Spleen (tissue), 11 donors: ENCODE measurements around the gene CD47. TPM values are rescaled to one million over a fixed set of nuclear protein-coding genes. Genes with fewer than 3 reads are reported as not detected.

ENCODE experiments used
- DNase-seq: peaks from one replicate; pipeline ENCODE4 v3.0.0-alpha.2; 2020
- H3K27ac ChIP-seq, 8 donors: fragments of 200-600 bp; sonication (generic) in 7 of 8; 1 replicate in 4 of 8; 2 replicates in 4 of 8; pipeline versions ENCODE4 v1.5.0 to v1.8.0; 2016 to 2021; ENCODE audit warnings: inconsistent platforms in 4 of 8, mild to moderate bottlenecking in 4 of 8, moderate library complexity in 1 of 8
- H3K27me3 ChIP-seq, 7 donors: fragments of 200-600 bp; sonication (generic) in 6 of 7; replicated peaks in 1 of 7; 1 replicate in 4 of 7; 2 replicates in 3 of 7; pipeline versions ENCODE4 v1.5.0 to v1.8.0; 2016 to 2021; ENCODE audit warnings: inconsistent platforms in 3 of 7, mild to moderate bottlenecking in 1 of 7
- H3K36me3 ChIP-seq, 6 donors: fragments of 200-600 bp; sonication (generic) in 5 of 6; 1 replicate in 4 of 6; 2 replicates in 2 of 6; pipeline versions ENCODE4 v1.5.0 to v1.8.0; 2016 to 2021; ENCODE audit warnings: inconsistent platforms in 2 of 6
- H3K4me1 ChIP-seq, 6 donors: fragments of 200-600 bp; sonication (generic) in 5 of 6; 1 replicate in 3 of 6; 2 replicates in 3 of 6; pipeline versions ENCODE4 v1.5.0 to v1.8.0; 2016 to 2021; ENCODE audit warnings: inconsistent platforms in 3 of 6
- H3K4me3 ChIP-seq, 8 donors: fragments of 200-600 bp; sonication (generic) in 7 of 8; 1 replicate in 4 of 8; 2 replicates in 4 of 8; pipeline versions ENCODE4 v1.5.0 to v1.8.0; 2016 to 2021; ENCODE audit warnings: inconsistent platforms in 4 of 8, mild to moderate bottlenecking in 4 of 8, moderate library complexity in 2 of 8
- H3K9me3 ChIP-seq, 8 donors: fragments of 200-600 bp; sonication (generic) in 7 of 8; 1 replicate in 4 of 8; 2 replicates in 4 of 8; pipeline versions ENCODE4 v1.5.0 to v1.8.0; 2016 to 2021; ENCODE audit warnings: inconsistent platforms in 4 of 8
- CTCF ChIP-seq, 11 experiments: fragments of 200-600 bp in 7 of 11; fragments of 450-650 bp in 4 of 11; sonication (generic) in 4 of 11; IDR thresholded peaks in 8 of 11; conservative IDR thresholded peaks in 3 of 11; 1 replicate in 7 of 11; 2 replicates in 4 of 11; pipeline versions ENCODE4 v1.4.0 to v1.8.0; 2016 to 2021; ENCODE audit warnings: antibody characterized with exemption in 11 of 11, inconsistent platforms in 4 of 11, mild to moderate bottlenecking in 1 of 11
- POLR2A ChIP-seq, 3 donors: fragments of 450-650 bp; IDR thresholded peaks; one replicate each; pipeline ENCODE4 v1.5.1; 2017; ENCODE audit warnings: antibody characterized with exemption in 3 of 3, mild to moderate bottlenecking in 1 of 3
- POLR2AphosphoS5 ChIP-seq, 3 donors: sonication (generic); formaldehyde crosslinking; IDR thresholded peaks; one replicate each; pipeline ENCODE4 v1.5.1; 2017; ENCODE audit warnings: antibody characterized with exemption in 3 of 3
- WGBS, 5 donors: extraction: QIAGEN DNeasy Blood & Tissue Kit in 3 of 5; methylation state at CpG; one replicate each; pipeline versions ENCODE4 v1.1.5 to v1.1.7; 2013 to 2018; 5-methylcytosine and 5-hydroxymethylcytosine counted together
- intact Hi-C: fragments of 100-400 bp; cut with DNase I; formaldehyde crosslinking; loops from one replicate; pipeline ENCODE4 v1.15.0; 2023; ENCODE audit warnings: low total_unique reads
- polyA plus RNA-seq, 3 donors: library from polyadenylated mRNA; stranded (reverse); fragments of 200-250 nt; gene quantifications; one replicate each; pipeline ENCODE4 v1.2.1, GENCODE V29; 2013
- total RNA-seq, 7 donors: library from RNA; depleted of rRNA in 3 of 7; stranded (reverse); fragments of >200 nt in 3 of 7; fragmentation: NEBNext Ultra II Directional in 4 of 7; extraction: Animal tissue kit (Norgen Biotek cat#: 25700) in 4 of 7; gene quantifications; one replicate each; pipeline versions ENCODE4 v1.1.0 to v1.2.1, GENCODE V29; 2016 to 2021
- donor health status: healthy with polysubstance abuse.
- donor health status: DM: no; HTN: no; CAD: no; lungs with moderate emphysema.
- donor health status: DM: no; HTN: no; CAD: no.
- donor health status: Bipolar disorder and iron deficiency.
- donor health status: healthy.
- donor health status: DM: no; HTN: no; CAD: no.
- donor health status: DM: yes; HTN: yes; CAD: no.

The CD47 gene
- total and polyA plus RNA-seq, 10 donors = 48.2 to 156 (median 125) TPM

GRCh38 chr3:108106449-108106848 lies 15.6 kb upstream of the CD47 start:
- DNase-seq = no peak
- intact Hi-C loops = no loop called here
- H3K4me1 ChIP-seq = peaks cover 8 to 27% (median 21%) of the 10 kb centered on the region in 6 donors
- TF ChIP-seq POLR2AphosphoS5 (IDR thresholded peaks at IDR 0.05) (no peak), CTCF (IDR thresholded peaks at IDR 0.05 in 8 of 11, conservative IDR thresholded peaks at IDR 0.05 in 3 of 11) (no peak), POLR2A (IDR thresholded peaks at IDR 0.05) (no peak)
- no peak overlapping the region for H3K27ac ChIP-seq
- H3K9me3 ChIP-seq = no peaks in the 10 kb centered on the region
- H3K27me3 ChIP-seq = no peaks in the 10 kb centered on the region
- no peaks in the 10 kb centered on the region for H3K36me3 ChIP-seq
- H3K4me3 ChIP-seq = no peak overlapping the region

- intact Hi-C loops = no loop called here
- Histone ChIP-seq H3K27ac (no peak overlapping the region), H3K4me1 (peaks cover 11 to 31% (median 25%) of the 10 kb centered on the region in 6 donors), H3K27me3 (no peaks in the 10 kb centered on the region), H3K36me3 (no peaks in the 10 kb centered on the region), H3K9me3 (no peaks in the 10 kb centered on the region), H3K4me3 (no peak overlapping the region)
- no peak for TF ChIP-seq POLR2A (IDR thresholded peaks at IDR 0.05)
- no peak for TF ChIP-seq CTCF (IDR thresholded peaks at IDR 0.05 in 8 of 11, conservative IDR thresholded peaks at IDR 0.05 in 3 of 11)
- TF ChIP-seq POLR2AphosphoS5 (IDR thresholded peaks at IDR 0.05) = no peak
- WGBS, 5 donors = 83 to 98% (median 95%) methylated on average over 3 of the region's 3 CpGs
- no peak for DNase-seq
Measured at GRCh38 chr3:108106031-108106430, 15.2 kb upstream of the CD47 start.

- WGBS, 5 donors = 75 to 83% (median 81%) methylated on average over 11 of the region's 11 CpGs
- Histone ChIP-seq H3K9me3 (no peaks in the 10 kb centered on the region), H3K36me3 (no peaks in the 10 kb centered on the region), H3K4me3 (no peak overlapping the region), H3K27ac (no peak overlapping the region), H3K27me3 (no peaks in the 10 kb centered on the region), H3K4me1 (peaks cover 14 to 50% (median 44%) of the 10 kb centered on the region in 6 donors)
- TF ChIP-seq CTCF (IDR thresholded peaks at IDR 0.05 in 8 of 11, conservative IDR thresholded peaks at IDR 0.05 in 3 of 11) (no peak), POLR2A (IDR thresholded peaks at IDR 0.05) (no peak), POLR2AphosphoS5 (IDR thresholded peaks at IDR 0.05) (no peak)
- intact Hi-C loops = no loop called here
- no peak for DNase-seq
Measured at GRCh38 chr3:108103886-108104797, 13.3 kb upstream of the CD47 start.

GRCh38 chr3:108103040-108103751 lies 12.4 kb upstream of the CD47 start:
- Histone ChIP-seq H3K27me3 (no peaks in the 10 kb centered on the region), H3K9me3 (no peaks in the 10 kb centered on the region), H3K4me3 (no peak overlapping the region), H3K27ac (peak overlapping the region in 4 of 8 donors; percentile 48 to 80 (median 67)), H3K36me3 (no peaks in the 10 kb centered on the region), H3K4me1 (peaks cover 14 to 59% (median 48%) of the 10 kb centered on the region in 6 donors)
- intact Hi-C loops = no loop called here
- WGBS, 5 donors = 56 to 78% (median 72%) methylated on average over 7 of the region's 7 CpGs
- TF ChIP-seq POLR2A (IDR thresholded peaks at IDR 0.05) = no peak
- TF ChIP-seq CTCF (IDR thresholded peaks at IDR 0.05 in 8 of 11, conservative IDR thresholded peaks at IDR 0.05 in 3 of 11) = no peak
- no peak for TF ChIP-seq POLR2AphosphoS5 (IDR thresholded peaks at IDR 0.05)
- peak; percentile 77 for DNase-seq
